Esophagus (tissue), 2 donors: ENCODE data around the gene ZBED2. TPM values are rescaled to one million over a fixed set of nuclear protein-coding genes. Genes with fewer than 3 reads are reported as not detected.
"Not testable (repeated sequence)": the region's sequence is repeated elsewhere in the genome, so short reads cannot be mapped to it uniquely, and the experiment has no call there.

ENCODE experiments used
- H3K27ac ChIP-seq, 2 donors: one replicate each; pipeline ENCODE4 v1.5.1; 2013; ENCODE audit warnings: low read depth in 2 of 2, mild to moderate bottlenecking in 2 of 2, inconsistent platforms in 1 of 2, low read length in 1 of 2, moderate library complexity in 1 of 2
- H3K27me3 ChIP-seq, 2 donors: one replicate each; pipeline ENCODE4 v1.6.1; 2013; ENCODE audit warnings: low read length in 2 of 2, control low read depth in 1 of 2, mild to moderate bottlenecking in 1 of 2; ENCODE audit not compliant: insufficient read depth in 2 of 2, control insufficient read depth in 1 of 2
- H3K36me3 ChIP-seq, 2 donors: one replicate each; pipeline ENCODE4 v1.6.1; 2013; ENCODE audit warnings: low read length in 1 of 2; ENCODE audit not compliant: control insufficient read depth in 2 of 2, insufficient read depth in 2 of 2
- H3K4me1 ChIP-seq, 2 donors: one replicate each; pipeline ENCODE4 v1.6.1; 2013; ENCODE audit warnings: low read length in 1 of 2; ENCODE audit not compliant: control insufficient read depth in 2 of 2, insufficient read depth in 2 of 2
- H3K4me3 ChIP-seq, 2 donors: one replicate each; pipeline ENCODE4 v1.5.1; 2013; ENCODE audit warnings: low read length in 2 of 2, mild to moderate bottlenecking in 2 of 2, low read depth in 1 of 2, moderate library complexity in 1 of 2
- H3K9me3 ChIP-seq, 2 donors: one replicate each; pipeline ENCODE4 v1.6.1; 2013; ENCODE audit warnings: mild to moderate bottlenecking in 2 of 2, low read depth in 1 of 2, low read length in 1 of 2, moderate library complexity in 1 of 2; ENCODE audit not compliant: control insufficient read depth in 2 of 2, insufficient read depth in 1 of 2
- WGBS, 2 donors: extraction: QIAGEN DNeasy Blood & Tissue Kit; methylation state at CpG; one replicate each; pipeline ENCODE4 v1.1.7; 2013; 5-methylcytosine and 5-hydroxymethylcytosine counted together
- polyA plus RNA-seq, 2 donors: library from polyadenylated mRNA; stranded (reverse); fragments of 200-250 nt; gene quantifications; one replicate each; pipeline ENCODE4 v1.2.3, GENCODE V29; 2013
- donor health status: healthy with polysubstance abuse.
- donor health status: Bipolar disorder and iron deficiency.

ZBED2 gene
- polyA plus RNA-seq, 2 donors, result 7.6 to 11.2 TPM

DNA sequence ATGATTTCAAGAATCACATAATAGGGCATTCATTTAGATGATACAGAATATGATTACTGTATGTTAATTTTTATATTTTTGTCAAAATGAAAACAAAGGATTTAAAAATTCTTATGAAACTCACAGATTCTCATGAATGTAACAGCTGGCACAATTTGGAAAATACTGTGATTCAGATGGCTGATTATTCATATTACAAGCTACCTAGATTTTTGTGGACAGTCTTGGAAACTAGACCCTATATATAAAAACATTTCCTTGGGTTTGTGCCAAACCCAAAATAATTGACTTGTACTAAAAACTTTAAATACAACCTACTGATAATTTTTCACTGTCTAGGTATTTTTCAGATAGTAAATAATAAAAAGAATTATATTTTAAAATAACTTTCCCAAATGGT lies 26.2 kb downstream of the ZBED2 start:
- H3K9me3 ChIP-seq, result no peaks in the 10 kb centered on the region
- H3K4me1 ChIP-seq, result no peaks in the 10 kb centered on the region
- H3K27me3 ChIP-seq, result no peaks in the 10 kb centered on the region
- no peaks in the 10 kb centered on the region for H3K36me3 ChIP-seq
- no peak overlapping the region for H3K4me3 ChIP-seq
- H3K27ac ChIP-seq, result no peak overlapping the region

DNA sequence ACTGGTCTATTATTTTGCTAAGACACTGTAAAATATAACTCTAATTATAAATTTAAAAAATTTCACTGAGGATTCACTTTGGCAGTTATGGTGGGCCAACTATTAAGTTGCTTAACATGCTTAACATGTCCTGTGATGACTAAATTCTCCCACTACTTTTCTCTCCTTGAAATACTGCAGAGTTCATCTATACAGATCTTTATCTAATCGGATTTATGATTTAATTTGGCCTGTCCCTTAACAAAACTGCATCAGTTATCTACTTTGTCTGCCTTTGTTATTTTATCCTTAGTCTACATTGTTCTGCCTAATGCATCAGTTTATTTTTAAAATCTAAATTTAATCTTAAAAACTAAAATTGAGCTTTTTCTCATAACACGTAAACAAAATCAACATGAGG lies 26.8 kb downstream of the ZBED2 start:
- H3K27me3 ChIP-seq, result no peaks in the 10 kb centered on the region
- no peak overlapping the region for H3K4me3 ChIP-seq
- WGBS, 2 donors, result 88 to 92% methylated on average over 2 of the region's 2 CpGs
- no peaks in the 10 kb centered on the region for H3K36me3 ChIP-seq
- no peak overlapping the region for H3K27ac ChIP-seq
- H3K4me1 ChIP-seq, result no peaks in the 10 kb centered on the region
- no peaks in the 10 kb centered on the region for H3K9me3 ChIP-seq

DNA sequence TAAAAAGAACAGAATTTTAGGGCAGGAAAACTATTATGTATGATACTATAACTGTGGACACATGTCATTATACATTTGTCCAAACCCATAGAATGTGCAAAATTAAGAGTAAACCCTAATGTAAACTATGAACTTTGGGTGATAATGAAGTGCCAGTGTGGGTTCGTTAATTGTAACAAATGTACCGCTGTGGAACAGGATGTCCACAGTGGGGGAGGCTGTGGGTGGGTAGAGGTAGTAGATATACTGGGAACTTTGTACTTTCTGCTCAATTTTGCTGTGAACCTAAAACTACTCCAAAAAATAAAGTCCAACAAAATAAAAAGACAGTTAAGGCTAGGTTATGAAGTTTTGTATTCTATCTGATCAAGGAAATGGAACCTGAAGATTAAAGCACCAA lies 28.3 kb downstream of the ZBED2 start:
- no peaks in the 10 kb centered on the region for H3K4me1 ChIP-seq
- WGBS, 2 donors, result 71 to 73% methylated on average over 2 of the region's 2 CpGs
- no peak overlapping the region for H3K27ac ChIP-seq
- no peaks in the 10 kb centered on the region for H3K36me3 ChIP-seq
- no peak overlapping the region for H3K4me3 ChIP-seq
- no peaks in the 10 kb centered on the region for H3K9me3 ChIP-seq
- no peaks in the 10 kb centered on the region for H3K27me3 ChIP-seq

DNA sequence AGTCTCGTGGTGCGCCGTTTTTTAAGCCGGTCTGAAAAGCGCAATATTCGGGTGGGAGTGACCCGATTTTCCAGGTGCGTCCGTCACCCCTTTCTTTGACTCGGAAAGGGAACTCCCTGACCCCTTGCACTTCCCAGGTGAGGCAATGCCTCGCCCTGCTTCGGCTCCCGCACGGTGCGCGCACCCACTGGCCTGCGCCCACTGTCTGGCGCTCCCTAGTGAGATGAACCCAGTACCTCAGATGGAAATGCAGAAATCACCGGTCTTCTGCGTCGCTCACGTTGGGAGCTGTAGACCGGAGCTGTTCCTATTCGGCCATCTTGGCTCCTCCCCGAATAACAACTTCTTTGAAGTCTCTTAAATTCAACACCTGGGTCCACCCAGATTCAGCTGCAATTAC lies 33.2 kb downstream of the ZBED2 start:
- not testable (repeated sequence) for H3K27ac ChIP-seq, H3K4me1 ChIP-seq, H3K36me3 ChIP-seq, H3K9me3 ChIP-seq, H3K4me3 ChIP-seq, H3K27me3 ChIP-seq
- WGBS, 2 donors, result 92 to 93% methylated on average over 16 to 17 of the region's 25 CpGs

DNA sequence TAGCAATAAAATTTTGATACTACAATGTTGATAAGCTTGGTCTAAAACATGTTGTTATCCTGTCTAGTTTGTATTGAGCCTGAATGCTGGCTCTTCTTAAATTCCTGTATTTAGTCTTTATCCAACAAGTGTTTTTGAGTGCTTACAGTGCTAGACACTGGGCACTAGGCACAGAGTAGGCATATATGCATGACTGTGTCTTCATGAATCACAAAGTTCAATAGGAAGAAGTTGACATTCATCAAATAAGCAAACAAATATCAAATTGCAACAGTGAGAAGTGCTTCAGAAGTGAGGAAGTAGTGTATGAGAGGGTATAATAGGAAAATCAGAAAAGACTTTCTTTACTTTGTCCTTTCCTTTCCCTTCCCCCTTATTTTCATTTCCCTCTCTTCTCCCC lies 46.4 kb downstream of the ZBED2 start:
- H3K4me3 ChIP-seq, result no peak overlapping the region
- H3K27me3 ChIP-seq, result no peaks in the 10 kb centered on the region
- H3K36me3 ChIP-seq, result no peaks in the 10 kb centered on the region
- no peak overlapping the region for H3K27ac ChIP-seq
- no peaks in the 10 kb centered on the region for H3K4me1 ChIP-seq
- no peaks in the 10 kb centered on the region for H3K9me3 ChIP-seq

DNA sequence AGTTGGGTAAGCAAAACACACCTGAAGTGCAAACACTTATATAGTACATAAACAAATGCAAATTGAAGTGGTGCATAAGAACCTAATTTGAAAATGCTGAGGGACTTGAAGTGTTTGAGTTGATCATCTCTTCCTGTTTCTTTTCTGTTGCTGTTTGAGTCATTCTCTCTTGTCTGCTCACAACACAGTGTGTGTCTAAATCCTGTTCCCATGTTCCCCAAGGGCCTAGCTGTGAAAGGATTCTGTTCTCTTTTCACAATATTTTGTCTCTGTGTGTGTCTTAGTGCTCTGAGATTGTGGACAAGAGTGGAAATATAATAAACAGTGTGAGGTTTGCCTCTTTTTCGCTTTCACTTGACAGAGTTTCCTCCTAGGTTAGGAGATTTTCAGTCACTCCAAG lies 47.1 kb downstream of the ZBED2 start:
- WGBS, 2 donors, result 73 to 85% methylated on average over 1 of the region's 1 CpG

DNA sequence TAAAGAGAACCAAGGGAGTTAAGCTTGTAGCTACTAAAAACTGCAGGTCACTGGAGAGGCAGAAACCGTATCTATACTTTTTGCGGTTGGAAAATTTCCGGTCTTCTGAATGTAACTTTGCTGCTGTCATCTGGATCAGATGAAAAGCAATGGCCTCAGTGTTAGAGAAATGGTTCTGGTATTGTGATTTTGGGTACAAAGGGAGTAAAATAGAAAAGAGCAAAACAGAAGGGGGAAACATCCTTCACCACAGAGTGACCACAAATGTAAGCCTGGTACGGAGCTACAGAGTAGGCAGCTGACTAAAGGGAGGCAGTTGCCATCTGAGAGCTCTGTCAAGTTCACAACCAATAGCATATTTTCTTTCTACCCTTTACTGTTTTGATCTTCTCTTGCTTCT lies 47.5 kb downstream of the ZBED2 start:
- 68 to 84% methylated on average over 4 of the region's 4 CpGs for WGBS, 2 donors
- no peaks in the 10 kb centered on the region for H3K36me3 ChIP-seq
- no peaks in the 10 kb centered on the region for H3K9me3 ChIP-seq
- H3K4me3 ChIP-seq, result no peak overlapping the region
- no peaks in the 10 kb centered on the region for H3K27me3 ChIP-seq
- H3K27ac ChIP-seq, result no peak overlapping the region
- no peaks in the 10 kb centered on the region for H3K4me1 ChIP-seq

More for the DNA sequence above, 47.1 kb downstream of the ZBED2 start:
- no peaks in the 10 kb centered on the region for H3K27me3 ChIP-seq
- no peaks in the 10 kb centered on the region for H3K9me3 ChIP-seq
- no peaks in the 10 kb centered on the region for H3K36me3 ChIP-seq
- H3K27ac ChIP-seq, result no peak overlapping the region
- H3K4me1 ChIP-seq, result no peaks in the 10 kb centered on the region
- no peak overlapping the region for H3K4me3 ChIP-seq

DNA sequence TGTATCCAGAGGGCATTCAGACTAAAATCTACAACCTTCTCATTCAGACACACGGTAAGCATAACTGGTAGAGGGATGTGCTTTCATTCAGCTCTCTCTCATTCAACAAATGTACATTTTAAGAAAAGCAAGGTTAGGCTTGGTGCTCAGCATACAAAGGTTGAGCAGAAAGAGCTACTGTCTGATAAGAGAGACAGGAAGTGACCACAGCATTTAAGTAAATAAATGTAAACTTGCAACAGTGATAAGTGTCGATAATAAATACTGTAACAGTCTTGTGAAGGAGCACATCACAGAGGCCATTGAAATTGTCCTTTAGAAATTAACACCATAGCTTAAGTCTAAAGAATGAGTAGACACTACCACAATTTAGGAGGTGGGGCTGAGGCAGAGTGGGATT lies 49.8 kb downstream of the ZBED2 start:
- H3K36me3 ChIP-seq, result no peaks in the 10 kb centered on the region
- H3K27ac ChIP-seq, result no peak overlapping the region
- H3K4me1 ChIP-seq, result no peaks in the 10 kb centered on the region
- no peaks in the 10 kb centered on the region for H3K9me3 ChIP-seq
- WGBS, 2 donors, result 35 to 63% methylated on average over 2 of the region's 2 CpGs
- no peaks in the 10 kb centered on the region for H3K27me3 ChIP-seq
- H3K4me3 ChIP-seq, result no peak overlapping the region

Other genes with a start within 250 kb of the ZBED2 start
- gene CD96, start 53.1 kb downstream of the ZBED2 start, polyA plus RNA-seq, result under 1 TPM; 0.88 to 0.94 TPM
- gene PLCXD2, start 79.3 kb upstream of the ZBED2 start, polyA plus RNA-seq, result 1 to 10 TPM; 1.2 to 1.6 TPM